ENCODE results near the gene DNAJC3.

GRCh38 chr13:95800436-95800835 lies 123.5 kb downstream of the DNAJC3 start:
- TF ChIP-seq CTCF (IDR thresholded peaks at IDR 0.05; ENCODE audit: insufficient read depth, low read depth, low read length) (no peak), EZH2 (IDR thresholded peaks at IDR 0.05; ENCODE audit: insufficient read depth, low read length) (no peak)
